GM20000 (cell line): ENCODE results near the gene COL2A1.

Source experiments
- DNase-seq: peaks from one replicate; pipeline ENCODE4 v3.0.0; 2012; ENCODE audit warnings: low spot score
- CTCF ChIP-seq: IDR thresholded peaks from 2 replicates; pipeline ENCODE4 v1.5.1; 2012; ENCODE audit warnings: mild to moderate bottlenecking, control low read depth; ENCODE audit errors: extremely low read depth, missing control alignments

The COL2A1 gene

DNA sequence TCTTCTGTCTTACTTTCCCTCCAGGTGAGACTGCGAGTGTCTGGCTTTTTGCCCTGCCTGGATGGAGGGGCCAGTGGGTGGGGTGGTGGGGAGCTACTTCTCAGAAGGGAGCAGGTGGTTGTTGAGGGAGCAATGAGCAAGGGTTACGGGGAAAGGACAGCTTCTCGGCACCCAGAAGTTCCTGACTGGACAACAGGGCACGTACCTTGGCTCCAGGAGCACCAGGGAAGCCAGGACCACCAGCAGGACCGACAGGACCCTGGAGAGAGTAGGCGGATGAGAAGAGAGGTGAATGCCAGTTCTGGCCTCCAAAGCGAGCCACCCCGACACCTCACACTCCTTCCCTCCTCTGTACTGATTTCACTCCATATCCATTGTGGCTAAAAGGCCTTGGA lies 15.3 kb downstream of the COL2A1 start:
- TF ChIP-seq CTCF: no peak
- DNase-seq: no peak

DNA sequence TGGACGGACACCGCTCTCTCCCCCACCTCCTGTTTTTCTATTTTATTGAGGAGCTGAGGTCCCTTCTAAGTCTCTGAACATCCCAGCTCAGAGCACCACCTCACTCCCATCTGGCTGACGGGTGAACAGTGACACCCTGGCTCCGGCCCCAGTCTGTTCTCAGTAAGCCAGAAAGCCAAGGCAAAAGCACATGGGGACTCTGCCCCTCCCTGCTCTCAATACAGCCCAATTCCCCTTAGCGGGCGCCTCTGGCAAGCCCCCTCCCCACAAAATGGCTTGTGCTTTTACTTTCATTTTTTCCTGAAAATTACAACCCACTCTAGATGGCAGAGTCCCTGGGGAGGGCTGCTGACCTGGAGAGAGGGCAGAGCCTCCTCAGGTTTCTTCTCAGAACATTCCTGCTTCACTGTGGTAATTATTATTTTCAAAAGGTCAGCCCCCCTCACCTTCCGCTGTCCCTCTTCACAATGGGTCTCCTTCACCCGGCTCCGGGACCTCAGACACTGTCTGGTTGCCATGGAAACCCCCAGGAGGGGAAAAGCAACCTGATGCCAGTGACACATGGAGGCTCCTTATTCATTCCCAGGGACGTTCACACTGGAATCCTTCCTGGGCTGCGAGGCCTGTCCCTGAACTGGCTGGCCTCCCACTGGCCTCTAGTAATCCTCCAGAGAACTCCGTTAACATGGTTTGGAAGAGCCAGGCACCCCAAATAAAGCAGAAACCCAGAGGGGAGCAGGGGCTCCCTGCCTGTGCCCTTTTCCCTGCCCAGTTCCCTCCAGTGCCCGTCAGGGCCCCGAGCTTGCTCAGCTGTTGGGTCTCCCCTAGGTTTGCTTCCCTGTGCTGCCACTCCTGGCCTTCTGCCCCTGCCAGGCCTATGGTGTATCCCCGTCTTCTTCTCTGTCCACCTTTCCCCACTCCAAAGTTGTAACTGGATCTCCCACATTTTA lies 15.9 kb downstream of the COL2A1 start:
- DNase-seq: no peak
- TF ChIP-seq CTCF: no peak

- TF ChIP-seq CTCF: no peak
- no peak for DNase-seq
Measured at GRCh38 chr12:47987411-47988072, 16.7 kb downstream of the COL2A1 start.

- DNase-seq: no peak
- no peak for TF ChIP-seq CTCF
Measured at GRCh38 chr12:47986832-47987231, 17.4 kb downstream of the COL2A1 start.

- no peak for DNase-seq
- TF ChIP-seq CTCF: no peak
Measured at GRCh38 chr12:47986291-47986660, 18.0 kb downstream of the COL2A1 start.

DNA sequence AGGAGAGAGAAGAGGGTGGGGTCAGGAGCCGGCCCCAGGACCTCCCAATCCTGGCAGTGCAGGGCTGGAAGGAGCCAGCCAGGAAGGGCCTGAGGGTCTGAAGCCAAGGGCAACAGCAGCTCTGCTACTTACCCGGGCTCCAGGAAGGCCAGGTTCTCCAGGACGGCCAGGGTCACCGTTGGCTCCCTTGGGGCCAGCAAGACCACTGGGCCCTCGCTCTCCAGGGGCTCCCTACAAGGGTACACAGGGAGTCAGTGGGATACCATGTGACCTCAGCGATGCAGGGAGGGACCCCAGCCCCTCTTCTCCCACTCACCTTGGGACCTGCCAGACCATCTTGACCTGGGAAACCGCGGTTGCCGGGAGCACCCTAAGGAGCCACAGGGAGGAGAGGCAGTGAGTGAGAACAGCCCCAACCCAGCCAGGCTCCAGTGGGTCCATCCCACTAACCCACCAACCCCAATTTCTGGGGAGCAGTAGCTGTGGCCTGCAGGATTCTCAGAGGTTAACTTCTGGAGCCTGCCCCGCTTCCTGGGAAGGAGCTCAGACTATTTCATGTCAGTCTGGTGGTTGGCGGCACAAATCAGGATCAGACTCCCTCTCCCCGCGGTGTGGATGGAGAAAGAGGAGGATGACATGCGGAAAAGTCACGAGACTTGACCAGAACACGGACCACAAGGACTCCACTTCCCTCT lies 18.5 kb downstream of the COL2A1 start:
- no peak for TF ChIP-seq CTCF
- DNase-seq: no peak

- TF ChIP-seq CTCF: no peak
Measured at GRCh38 chr12:47984331-47984801, 19.9 kb downstream of the COL2A1 start.

More at GRCh38 chr12:47984331-47984801, 19.9 kb downstream of the COL2A1 start:
- DNase-seq: no peak
